22Rv1 (cell line): ENCODE data around the gene CARD6.

Experiments
- H3K27ac ChIP-seq: fragments of 450-650 bp; 2 replicates; pipeline ENCODE4 v1.5.1; 2017
- ZFX ChIP-seq: fragments of 450-650 bp; IDR thresholded peaks from 2 replicates; pipeline ENCODE4 v1.6.1; 2017; ENCODE audit warnings: antibody characterized with exemption, borderline replicate concordance
- TF ChIP-seq, protein P1 (sequence below): fragments of 450-650 bp; IDR thresholded peaks from 2 replicates; pipeline ENCODE4 v1.5.1; 2017; ENCODE audit warnings: mild to moderate bottlenecking

CARD6 gene

DNA sequence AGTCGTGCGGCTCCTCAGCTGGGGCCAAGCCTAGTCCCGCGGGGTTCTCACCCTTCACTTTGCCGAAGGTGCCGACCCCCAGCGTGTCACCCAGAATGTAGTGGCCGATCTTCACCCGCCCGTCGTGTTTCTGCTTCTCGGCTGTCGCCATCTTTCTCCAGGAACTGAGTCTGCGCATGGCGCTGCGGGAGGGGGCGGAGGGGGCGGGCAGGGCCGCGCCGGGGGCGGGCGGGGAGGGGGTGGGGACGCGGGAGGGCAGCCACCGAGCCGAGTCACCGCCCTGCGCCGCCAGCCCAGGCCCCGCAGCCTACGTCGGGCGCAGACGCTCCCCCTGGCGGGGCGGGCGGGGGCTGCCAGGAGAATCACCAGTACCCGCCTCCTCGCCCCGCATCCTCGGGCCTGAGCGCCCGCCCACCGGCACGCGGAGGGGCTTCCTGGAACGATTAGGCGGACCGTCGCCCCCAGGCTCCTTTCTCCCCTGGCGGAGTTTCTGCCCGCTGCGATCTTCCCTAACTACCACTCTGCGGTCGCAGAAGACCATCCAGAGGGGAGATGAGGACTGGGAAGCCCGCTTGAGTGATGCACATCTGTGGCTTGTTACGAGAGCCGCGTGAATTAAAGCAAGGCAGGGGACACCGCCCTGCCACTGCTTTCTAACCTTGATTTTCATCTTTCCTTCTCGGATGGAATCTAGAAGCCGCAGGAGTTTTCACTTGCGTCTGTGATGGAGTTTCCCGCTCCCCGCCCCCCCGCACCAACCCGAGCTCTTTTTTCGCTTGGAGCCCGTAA is 43.0 kb upstream of the CARD6 start, which contains the start of gene PRKAA1:
TSS of gene PRKAA1 (minus strand) at position 363 of the 789 bp plus-strand sequence. CDS start at position 178, 185 bp downstream.
- TF ChIP-seq, protein P1, sequence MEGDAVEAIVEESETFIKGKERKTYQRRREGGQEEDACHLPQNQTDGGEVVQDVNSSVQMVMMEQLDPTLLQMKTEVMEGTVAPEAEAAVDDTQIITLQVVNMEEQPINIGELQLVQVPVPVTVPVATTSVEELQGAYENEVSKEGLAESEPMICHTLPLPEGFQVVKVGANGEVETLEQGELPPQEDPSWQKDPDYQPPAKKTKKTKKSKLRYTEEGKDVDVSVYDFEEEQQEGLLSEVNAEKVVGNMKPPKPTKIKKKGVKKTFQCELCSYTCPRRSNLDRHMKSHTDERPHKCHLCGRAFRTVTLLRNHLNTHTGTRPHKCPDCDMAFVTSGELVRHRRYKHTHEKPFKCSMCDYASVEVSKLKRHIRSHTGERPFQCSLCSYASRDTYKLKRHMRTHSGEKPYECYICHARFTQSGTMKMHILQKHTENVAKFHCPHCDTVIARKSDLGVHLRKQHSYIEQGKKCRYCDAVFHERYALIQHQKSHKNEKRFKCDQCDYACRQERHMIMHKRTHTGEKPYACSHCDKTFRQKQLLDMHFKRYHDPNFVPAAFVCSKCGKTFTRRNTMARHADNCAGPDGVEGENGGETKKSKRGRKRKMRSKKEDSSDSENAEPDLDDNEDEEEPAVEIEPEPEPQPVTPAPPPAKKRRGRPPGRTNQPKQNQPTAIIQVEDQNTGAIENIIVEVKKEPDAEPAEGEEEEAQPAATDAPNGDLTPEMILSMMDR = peak; percentile 77
- TF ChIP-seq ZFX = no peak
- peak within 1 kb of the TSS; percentile 100 for H3K27ac ChIP-seq

DNA sequence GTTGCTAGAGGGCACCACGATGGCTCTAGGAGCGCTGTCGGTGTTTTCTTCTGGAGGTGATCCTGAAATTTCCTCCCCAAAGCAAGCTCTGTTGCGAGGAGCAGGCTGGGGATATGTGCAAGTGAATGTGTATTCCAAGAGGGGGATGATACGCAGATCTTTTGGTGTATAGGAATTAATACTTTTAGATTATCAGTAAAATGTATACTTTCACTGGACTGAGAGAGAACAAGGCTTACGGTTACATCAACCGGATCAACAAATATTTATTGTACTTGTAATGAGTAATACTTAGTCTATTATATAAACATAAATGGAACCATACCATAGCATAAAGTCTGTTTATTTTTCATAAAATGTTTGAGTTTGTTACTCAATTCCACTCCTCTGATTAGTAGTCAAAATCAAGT is 42.4 kb upstream of the CARD6 start:
- TF ChIP-seq ZFX = no peak
- TF ChIP-seq, protein P1 = no peak
- H3K27ac ChIP-seq = peak overlapping the region; percentile 100

DNA sequence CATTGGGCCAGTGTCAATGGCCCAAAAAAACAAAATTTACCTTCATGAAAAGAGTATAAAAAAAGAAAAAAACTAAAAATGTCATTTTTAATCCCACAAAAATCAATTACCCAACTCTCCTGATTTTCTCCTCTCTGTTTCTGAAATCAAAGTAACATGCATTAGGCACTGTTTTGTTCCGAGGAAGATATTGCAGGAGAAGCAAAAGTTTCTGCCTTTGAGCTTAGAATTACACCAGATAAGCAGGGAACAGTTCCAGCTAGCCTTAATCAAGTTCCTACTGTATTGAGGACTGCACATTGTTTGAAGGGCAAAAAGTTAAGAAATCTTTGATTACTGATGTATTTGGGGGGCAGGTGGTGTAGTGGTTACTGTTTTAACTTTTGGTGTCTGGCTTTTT is 41.9 kb upstream of the CARD6 start:
- TF ChIP-seq ZFX = no peak
- TF ChIP-seq, protein P1 = no peak
- H3K27ac ChIP-seq = peak overlapping the region; percentile 100

DNA sequence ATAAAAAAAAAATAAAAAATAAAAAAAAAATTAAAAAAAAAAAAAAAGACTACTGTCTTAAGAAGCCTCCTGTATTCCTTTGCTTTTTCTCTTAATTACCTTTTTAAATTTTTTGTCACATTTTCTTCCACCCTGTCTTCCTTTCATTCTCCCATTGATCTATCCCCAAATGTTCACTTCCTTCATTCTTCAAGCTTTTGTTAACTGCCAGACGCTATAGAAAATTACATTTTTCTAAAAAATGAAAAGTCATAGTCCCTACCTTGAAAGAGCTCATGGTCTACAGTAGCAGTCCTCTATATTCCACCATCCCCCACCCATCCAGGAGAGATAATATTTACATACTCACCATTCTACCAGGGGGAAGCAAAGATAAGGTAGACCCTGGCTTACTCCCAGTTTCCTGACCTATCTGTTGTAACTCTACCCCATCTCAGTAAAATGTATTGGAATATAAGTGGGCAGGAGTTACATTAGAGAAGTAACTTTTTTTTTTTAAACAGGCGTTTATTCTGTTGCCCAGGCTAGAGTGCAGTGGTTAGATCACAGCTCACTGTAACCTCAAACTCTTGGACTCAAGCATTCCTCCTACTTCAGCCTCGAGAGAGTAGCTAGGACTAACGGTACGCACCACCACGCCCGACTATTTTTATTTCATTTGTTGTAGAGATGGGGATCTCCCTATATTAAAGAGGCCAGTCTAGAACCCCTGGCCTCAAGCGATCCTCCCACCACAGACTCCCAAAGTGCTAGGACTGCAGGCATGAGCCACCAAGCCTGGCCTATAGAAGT is 39.2 kb upstream of the CARD6 start:
- H3K27ac ChIP-seq = peak overlapping the region; percentile 100
- TF ChIP-seq ZFX = no peak
- TF ChIP-seq, protein P1 = no peak

DNA sequence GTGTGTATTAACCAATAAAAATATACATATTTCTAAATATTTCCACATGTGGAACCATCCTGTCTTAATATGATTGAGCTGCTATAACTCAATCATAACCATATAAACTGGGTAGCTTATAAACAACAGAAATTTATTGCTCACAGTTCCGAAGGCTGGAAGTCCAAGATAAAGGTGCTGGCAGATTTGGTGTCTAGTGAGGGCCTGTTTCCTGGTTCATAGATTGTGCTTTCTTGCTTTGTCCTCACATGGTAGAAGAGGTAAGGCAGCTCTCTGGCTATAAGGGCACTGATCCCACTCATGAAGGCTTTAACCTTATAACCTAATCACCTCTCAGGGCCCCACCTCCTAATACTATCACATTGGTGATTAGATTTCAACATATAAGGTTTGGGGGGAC is 29.0 kb upstream of the CARD6 start:
- TF ChIP-seq, protein P1 = no peak
- no peak for TF ChIP-seq ZFX
- no peak overlapping the region for H3K27ac ChIP-seq

DNA sequence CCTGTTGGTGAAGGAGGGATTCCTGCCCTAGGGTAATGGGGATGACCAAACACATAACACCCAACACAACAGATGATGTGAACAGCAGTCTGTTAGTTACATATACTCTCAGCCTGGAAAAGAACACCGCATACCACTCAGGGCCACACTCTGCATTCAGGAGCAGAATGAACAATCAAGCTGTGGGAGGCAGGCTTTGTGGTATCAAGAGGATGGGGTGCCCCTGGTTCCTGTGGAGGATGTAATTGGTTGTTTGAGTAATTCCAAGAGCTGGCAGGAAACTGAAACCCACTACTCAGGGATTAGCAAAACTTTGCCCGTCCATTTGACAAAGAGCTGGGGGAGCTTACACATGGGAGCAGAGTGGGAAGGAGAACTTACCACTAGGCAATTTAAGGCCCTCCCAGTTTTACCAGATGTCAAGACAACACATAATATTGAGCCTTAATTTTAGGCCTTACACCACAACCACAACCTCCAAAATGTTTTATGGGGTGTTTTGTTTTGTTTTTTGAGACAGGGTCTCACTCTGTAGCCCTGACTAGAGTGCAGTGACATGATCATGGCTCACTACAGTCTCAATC is 27.4 kb upstream of the CARD6 start:
- no peak for TF ChIP-seq ZFX
- TF ChIP-seq, protein P1 = no peak

DNA sequence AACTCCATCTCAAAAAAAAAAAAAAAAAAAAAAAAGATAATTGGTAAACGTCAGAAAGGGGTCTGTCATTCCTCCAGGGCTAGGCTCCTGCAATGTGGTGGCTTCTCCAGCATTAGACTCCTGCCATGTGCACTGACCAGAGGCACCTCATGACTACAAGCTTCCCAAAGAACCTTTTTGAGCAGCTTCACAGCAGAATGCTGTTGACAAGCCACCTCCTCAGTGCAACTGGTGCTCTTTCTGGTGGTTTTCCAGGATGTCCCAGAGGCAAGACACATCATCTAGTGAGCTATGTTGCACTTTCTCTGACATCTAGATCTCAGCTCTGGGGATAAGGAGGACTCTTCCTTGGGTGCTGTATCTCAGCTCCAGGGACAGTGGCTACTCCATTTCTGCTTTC is 17.7 kb upstream of the CARD6 start:
- TF ChIP-seq, protein P1 = no peak
- TF ChIP-seq ZFX = no peak

More for the DNA sequence above, 27.4 kb upstream of the CARD6 start:
- H3K27ac ChIP-seq = no peak overlapping the region

DNA sequence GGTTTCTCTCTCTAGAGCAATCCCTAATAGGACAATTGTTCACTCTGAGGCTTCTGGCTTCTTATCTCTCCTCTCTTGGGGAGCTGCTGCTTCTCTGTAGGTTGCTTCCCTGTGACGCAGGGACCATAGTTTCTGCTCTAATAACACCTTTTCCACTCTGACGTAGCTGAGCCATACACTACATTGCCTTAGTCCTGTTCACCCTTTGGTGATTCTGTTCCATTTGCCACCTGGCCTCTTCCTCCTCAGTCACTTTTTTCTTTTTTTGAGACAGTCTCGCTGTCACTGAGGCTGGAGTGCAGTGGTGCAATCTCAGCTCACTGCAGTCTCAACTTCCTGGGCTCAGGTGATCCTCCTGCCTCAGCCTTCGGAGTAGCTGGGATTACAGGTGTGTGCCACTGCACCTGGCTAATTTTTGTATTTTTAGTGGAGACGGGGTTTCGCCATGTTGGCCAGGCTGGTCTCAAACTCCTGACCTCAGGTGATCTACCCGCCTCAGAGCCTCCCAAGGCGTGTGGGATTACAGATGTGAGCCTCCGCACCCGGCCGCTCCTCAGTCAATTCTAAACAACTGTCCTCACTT is 15.6 kb upstream of the CARD6 start:
- peak overlapping the region; percentile 39 for H3K27ac ChIP-seq

More for the DNA sequence above, 17.7 kb upstream of the CARD6 start:
- H3K27ac ChIP-seq = peak overlapping the region; percentile 39
